MM.1S (cell line): ENCODE measurements around the gene SERPINA6.

Source experiments
- DNase-seq: peaks from one replicate; pipeline ENCODE4 v3.0.0-alpha.2; 2015
- H2AFZ ChIP-seq: fragments of 300-600 bp; sonication (generic); 2 replicates; pipeline ENCODE4 v1.6.0; 2016; ENCODE audit warnings: antibody characterized with exemption, low read length
- H3F3A ChIP-seq: fragments of 300-600 bp; sonication (generic); 2 replicates; pipeline ENCODE4 v1.6.1; 2016; ENCODE audit warnings: mild to moderate bottlenecking, antibody characterized with exemption, low read length, moderate library complexity, mixed read lengths; ENCODE audit not compliant: insufficient read depth
- H3K27ac ChIP-seq: fragments of 300-600 bp; sonication (generic); 2 replicates; pipeline ENCODE4 v1.5.1; 2016; ENCODE audit warnings: mild to moderate bottlenecking, low read length
- H3K27me3 ChIP-seq: fragments of 300-600 bp; sonication (generic); replicated peaks from 2 replicates; pipeline ENCODE4 v1.6.0; 2016; ENCODE audit warnings: low read length; ENCODE audit not compliant: insufficient read depth
- H3K36me3 ChIP-seq: fragments of 300-600 bp; sonication (generic); replicated peaks from 2 replicates; pipeline ENCODE4 v1.6.1; 2016; ENCODE audit warnings: mild to moderate bottlenecking, low read length, mixed read lengths; ENCODE audit not compliant: insufficient read depth
- H3K4me1 ChIP-seq: fragments of 300-600 bp; sonication (generic); 2 replicates; pipeline ENCODE4 v1.6.1; 2016; ENCODE audit warnings: low read length, mixed read lengths
- H3K4me2 ChIP-seq: fragments of 300-600 bp; sonication (generic); 2 replicates; pipeline ENCODE4 v1.6.0; 2016; ENCODE audit warnings: low read depth, low read length
- H3K4me3 ChIP-seq: fragments of 300-600 bp; sonication (generic); 2 replicates; pipeline ENCODE4 v1.5.1; 2016; ENCODE audit warnings: low read length, mixed read lengths
- H3K79me2 ChIP-seq: fragments of 300-600 bp; sonication (generic); 2 replicates; pipeline ENCODE4 v1.6.1; 2016; ENCODE audit warnings: mixed run types, low read length, mixed read lengths
- H3K9ac ChIP-seq: fragments of 300-600 bp; sonication (generic); 2 replicates; pipeline ENCODE4 v1.6.1; 2016; ENCODE audit warnings: low read length, mixed read lengths
- H3K9me2 ChIP-seq: fragments of 300-600 bp; sonication (generic); replicated peaks from 2 replicates; pipeline ENCODE4 v1.6.1; 2016; ENCODE audit warnings: mild to moderate bottlenecking, low read length, mixed read lengths; ENCODE audit not compliant: insufficient read depth
- H3K9me3 ChIP-seq: fragments of 300-600 bp; sonication (generic); replicated peaks from 2 replicates; pipeline ENCODE4 v1.6.1; 2016; ENCODE audit warnings: mild to moderate bottlenecking, low read length, mixed read lengths; ENCODE audit not compliant: insufficient read depth
- H4K20me1 ChIP-seq: fragments of 300-600 bp; sonication (generic); 2 replicates; pipeline ENCODE4 v1.6.1; 2016; ENCODE audit warnings: mild to moderate bottlenecking, low read length, moderate library complexity, mixed read lengths; ENCODE audit not compliant: insufficient read depth
- CTCF ChIP-seq: fragments of 300-600 bp; sonication (generic); IDR thresholded peaks from 2 replicates; pipeline ENCODE4 v1.5.1; 2016; ENCODE audit warnings: antibody characterized with exemption, low read length, mixed read lengths
- EZH2 ChIP-seq: fragments of 300-600 bp; sonication (generic); optimal IDR thresholded peaks from 2 replicates; pipeline ENCODE3; 2017; ENCODE audit warnings: low read depth, mild to moderate bottlenecking, antibody characterized with exemption, low read length, mixed read lengths
- EZH2phosphoT487 ChIP-seq: fragments of 300-600 bp; sonication (generic); IDR thresholded peaks from 2 replicates; pipeline ENCODE4 v1.6.1; 2018; ENCODE audit warnings: antibody characterized with exemption, low read length

SERPINA6 gene

GRCh38 chr14:94321421-94322271 lies 1.5 kb downstream of the SERPINA6 start:
- H3K27ac ChIP-seq = no peak overlapping the region

GRCh38 chr14:94320243-94320642 lies 2.9 kb downstream of the SERPINA6 start:
- Histone ChIP-seq H3F3A (no peaks in the 10 kb centered on the region), H3K9me3 (no peaks in the 10 kb centered on the region), H3K4me1 (no peaks in the 10 kb centered on the region), H3K36me3 (no peaks in the 10 kb centered on the region), H3K27me3 (no peaks in the 10 kb centered on the region), H4K20me1 (no peaks in the 10 kb centered on the region), H3K9me2 (no peaks in the 10 kb centered on the region), H3K9ac (no peak overlapping the region), H3K4me2 (no peak overlapping the region), H3K27ac (no peak overlapping the region), H3K79me2 (no peaks in the 10 kb centered on the region), H2AFZ (no peak overlapping the region), H3K4me3 (no peak overlapping the region)
- no peak for TF ChIP-seq EZH2phosphoT487
- TF ChIP-seq CTCF = no peak
- TF ChIP-seq EZH2 = no peak
- no peak for DNase-seq

More at GRCh38 chr14:94321421-94322271, 1.5 kb downstream of the SERPINA6 start:
- no peaks in the 10 kb centered on the region for H3K9me2 ChIP-seq
- H3F3A ChIP-seq = no peaks in the 10 kb centered on the region
- H4K20me1 ChIP-seq = no peaks in the 10 kb centered on the region
- no peaks in the 10 kb centered on the region for H3K79me2 ChIP-seq
- H3K4me3 ChIP-seq = no peak overlapping the region
- H3K4me1 ChIP-seq = no peaks in the 10 kb centered on the region
- TF ChIP-seq CTCF (no peak), EZH2 (no peak), EZH2phosphoT487 (no peak)
- no peak for DNase-seq
- no peaks in the 10 kb centered on the region for H3K36me3 ChIP-seq
- H3K9ac ChIP-seq = no peak overlapping the region
- no peak overlapping the region for H3K4me2 ChIP-seq
- no peak overlapping the region for H2AFZ ChIP-seq
- no peaks in the 10 kb centered on the region for H3K27me3 ChIP-seq
- H3K9me3 ChIP-seq = no peaks in the 10 kb centered on the region

GRCh38 chr14:94317259-94317658 lies 5.9 kb downstream of the SERPINA6 start:
- no peak overlapping the region for H3K4me2 ChIP-seq
- H3K27me3 ChIP-seq = no peaks in the 10 kb centered on the region
- H3F3A ChIP-seq = no peaks in the 10 kb centered on the region
- no peaks in the 10 kb centered on the region for H3K9me3 ChIP-seq
- H3K4me1 ChIP-seq = no peaks in the 10 kb centered on the region
- no peaks in the 10 kb centered on the region for H3K79me2 ChIP-seq
- no peak overlapping the region for H3K27ac ChIP-seq
- no peak overlapping the region for H2AFZ ChIP-seq
- H3K9ac ChIP-seq = no peak overlapping the region
- no peak for TF ChIP-seq EZH2phosphoT487
- no peak for TF ChIP-seq CTCF
- no peak for TF ChIP-seq EZH2
- no peak overlapping the region for H3K4me3 ChIP-seq
- H4K20me1 ChIP-seq = no peaks in the 10 kb centered on the region
- DNase-seq = no peak
- no peaks in the 10 kb centered on the region for H3K9me2 ChIP-seq
- H3K36me3 ChIP-seq = no peaks in the 10 kb centered on the region
